ENCODE measurements around the gene S100PBP. TPM values are rescaled to one million over a fixed set of nuclear protein-coding genes. Genes with fewer than 3 reads are reported as not detected.
A peak's percentile ranks its signal among the peaks of the same experiment; 100 is the strongest.

S100PBP gene
- total and polyA plus RNA-seq, 2 of the 4 experiments (the other 2 are of a cell fraction) = 13.9 to 20.3 TPM

GRCh38 chr1:32871364-32872191, 54.1 kb downstream of the S100PBP start:
- in situ Hi-C loops (cut with MboI; ENCODE audit: low sequenced_read_pairs) = no loop called here
- ATAC-seq (ENCODE audit: low read depth) (no peak), DNase-seq (no peak)
- Histone ChIP-seq H2BK5ac (ENCODE audit: low read depth, low read length, poor library complexity, severe bottlenecking) (no peak overlapping the region), H3K9ac (ENCODE audit: low read depth, low read length) (no peak overlapping the region), H3K4ac (ENCODE audit: low read depth, low read length) (no peak overlapping the region), H2BK120ac (ENCODE audit: low read depth, low read length) (no peak overlapping the region), H3K4me2 (ENCODE audit: low read depth, low read length) (peak overlapping the region; percentile 64; the same call in 1 of the 2 replicates), H3K56ac (ENCODE audit: extremely low read depth, insufficient read depth, low read length) (no peak overlapping the region), H2AK9ac (replicated peaks; ENCODE audit: low read depth, low read length, poor library complexity) (no peak overlapping the region), H3K4me3 (ENCODE audit: insufficient read depth, low read depth, low read length) (no peak overlapping the region; the same call in 1 of the 2 replicates), H3K18ac (ENCODE audit: low read depth, low read length) (no peak overlapping the region), H2BK20ac (ENCODE audit: low read depth, low read length) (no peak overlapping the region), H4K20me1 (ENCODE audit: insufficient read depth, low read length) (peaks cover 12% of the 10 kb centered on the region), H3K9me3 (ENCODE audit: control insufficient read depth, insufficient read depth, low read length) (no peaks in the 10 kb centered on the region), H2AFZ (replicated peaks; ENCODE audit: low read length, poor library complexity) (peak overlapping the region; percentile 86), H2BK15ac (ENCODE audit: low read depth, low read length) (no peak overlapping the region), H3K27ac (ENCODE audit: insufficient read depth, low read length) (no peak overlapping the region), H4K91ac (ENCODE audit: insufficient read depth, low read depth, low read length) (no peak overlapping the region), H3K36me3 (ENCODE audit: control insufficient read depth, insufficient read depth, low read length) (peaks cover 1% of the 10 kb centered on the region; the same call in 1 of the 2 replicates), H3K79me1 (ENCODE audit: low read depth in 1 of 2, low read length in 2 of 2) (no peaks in the 10 kb centered on the region), H3K9me1 (ENCODE audit: insufficient read depth, low read length) (no peaks in the 10 kb centered on the region), H3K14ac (replicated peaks; ENCODE audit: low read depth, low read length) (no peak overlapping the region), H4K5ac (ENCODE audit: low read depth, low read length) (no peak overlapping the region), H3K27me3 (ENCODE audit: control insufficient read depth, insufficient read depth, low read length) (peaks cover 15% of the 10 kb centered on the region), H2AK5ac (ENCODE audit: low read depth, low read length) (peak overlapping the region; percentile 37; the same call in 1 of the 2 replicates), H3K23ac (ENCODE audit: low read depth, low read length) (peak overlapping the region; percentile 78), H4K8ac (ENCODE audit: low read depth in 2 of 2, low read length in 2 of 2) (no peak overlapping the region), H3K4me1 (ENCODE audit: control insufficient read depth, insufficient read depth, low read length) (peaks cover 4% of the 10 kb centered on the region; the same call in 1 of the 2 replicates)
- BruUV-seq (replicated peaks) = no TSS peak
- CTCF ChIA-PET = interaction anchor here (1.4 kb wide), 1 partner anchor 160 kb away, joined by 4 read pairs; no protein-coding TSS in a partner anchor
- POLR2A ChIA-PET (ENCODE audit: unreplicated experiment) = no interaction called here
- 100% methylated on average over 1 of the region's 13 CpGs; no CpG with 5 or more reads in 1 of the 2 experiments for WGBS, 2 experiments (ENCODE audit: extremely low coverage in 2 of 2, insufficient read length in 1 of 2)
- intact Hi-C loops (cut with micrococcal nuclease) = loop anchor here (1.0 to 2.0 kb wide), 4 partner anchors 159 to 471 kb away; no protein-coding TSS in a partner anchor
- TF ChIP-seq FOS (IDR thresholded peaks at IDR 0.05; ENCODE audit: low read depth, low read length) = no peak
- no peak for TF ChIP-seq MAZ (IDR thresholded peaks at IDR 0.05; ENCODE audit: borderline replicate concordance, low read depth, low read length)
- TF ChIP-seq BHLHE40 (IDR thresholded peaks at IDR 0.05; ENCODE audit: low read depth, low read length) = no peak
- no peak for TF ChIP-seq RAD21 (IDR thresholded peaks at IDR 0.05; ENCODE audit: low read length)
- TF ChIP-seq RFX5 (IDR thresholded peaks at IDR 0.05; ENCODE audit: low read depth, low read length) = no peak
- TF ChIP-seq ELK1 (IDR thresholded peaks at IDR 0.05; ENCODE audit: borderline replicate concordance, low read depth, low read length) = no peak
- no peak for TF ChIP-seq SMC3 (IDR thresholded peaks at IDR 0.05; ENCODE audit: low read depth, low read length)
- TF ChIP-seq RCOR1 (IDR thresholded peaks at IDR 0.05; ENCODE audit: insufficient replicate concordance, low read length) = no peak
- TF ChIP-seq USF2 (IDR thresholded peaks at IDR 0.05; ENCODE audit: low read depth, low read length) = no peak
- TF ChIP-seq MXI1 (IDR thresholded peaks at IDR 0.05; ENCODE audit: borderline replicate concordance, low read depth, low read length) = no peak
- no peak for TF ChIP-seq CTCF (conservative IDR thresholded peaks at IDR 0.05; ENCODE audit: low read depth, low read length)
- TF ChIP-seq CHD1 (IDR thresholded peaks at IDR 0.05; ENCODE audit: low read depth, low read length) = no peak
- no peak for TF ChIP-seq CEBPB (IDR thresholded peaks at IDR 0.05; ENCODE audit: low read depth, low read length)
- dilution Hi-C loops (cut with HindIII; ENCODE audit: low sequenced_read_pairs, unreplicated experiment) = no loop called here
